Measurements from ENCODE around the gene PDGFRA.
"Not testable (repeated sequence)": the region's sequence is repeated elsewhere in the genome, so short reads cannot be mapped to it uniquely, and the experiment has no call there.

PDGFRA gene

GRCh38 chr4:54320826-54321685 lies 92.0 kb downstream of the PDGFRA start:
- no peaks in the 10 kb centered on the region for H3K9me3 Mint-ChIP-seq
- no peak overlapping the region for H3K27ac Mint-ChIP-seq
- no peak overlapping the region for H3K4me3 Mint-ChIP-seq
- H3K36me3 Mint-ChIP-seq, result no peaks in the 10 kb centered on the region
- no peaks in the 10 kb centered on the region for H3K4me1 Mint-ChIP-seq
- no peaks in the 10 kb centered on the region for H3K27me3 Mint-ChIP-seq

- H3K36me3 Mint-ChIP-seq, result no peaks in the 10 kb centered on the region
- H3K27ac Mint-ChIP-seq, result no peak overlapping the region
- H3K4me1 Mint-ChIP-seq, result no peaks in the 10 kb centered on the region
- no peaks in the 10 kb centered on the region for H3K27me3 Mint-ChIP-seq
- H3K4me3 Mint-ChIP-seq, result no peak overlapping the region
- no peaks in the 10 kb centered on the region for H3K9me3 Mint-ChIP-seq
Measured at GRCh38 chr4:54322818-54323417, 93.8 kb downstream of the PDGFRA start.

- Mint-ChIP-seq H3K27me3 (no peaks in the 10 kb centered on the region), H3K9me3 (no peaks in the 10 kb centered on the region), H3K4me3 (no peak overlapping the region), H3K36me3 (no peaks in the 10 kb centered on the region), H3K27ac (no peak overlapping the region), H3K4me1 (no peaks in the 10 kb centered on the region)
Measured at GRCh38 chr4:54330896-54331295, 101.8 kb downstream of the PDGFRA start.

- Mint-ChIP-seq H3K4me3 (no peak overlapping the region), H3K4me1 (no peaks in the 10 kb centered on the region), H3K9me3 (no peaks in the 10 kb centered on the region), H3K27ac (no peak overlapping the region), H3K27me3 (peaks cover 1% of the 10 kb centered on the region), H3K36me3 (no peaks in the 10 kb centered on the region)
Measured at GRCh38 chr4:54332542-54332941, 103.4 kb downstream of the PDGFRA start.

GRCh38 chr4:54333657-54334056 lies 104.6 kb downstream of the PDGFRA start:
- Mint-ChIP-seq H3K4me1 (no peaks in the 10 kb centered on the region), H3K4me3 (no peak overlapping the region), H3K9me3 (no peaks in the 10 kb centered on the region), H3K36me3 (no peaks in the 10 kb centered on the region), H3K27ac (no peak overlapping the region), H3K27me3 (peaks cover 1% of the 10 kb centered on the region)

- not testable (repeated sequence) for H3K27me3 Mint-ChIP-seq, H3K4me1 Mint-ChIP-seq, H3K36me3 Mint-ChIP-seq, H3K27ac Mint-ChIP-seq, H3K4me3 Mint-ChIP-seq, H3K9me3 Mint-ChIP-seq
Measured at GRCh38 chr4:54334769-54335168, 105.7 kb downstream of the PDGFRA start.

- Mint-ChIP-seq H3K36me3 (no peaks in the 10 kb centered on the region), H3K27ac (no peak overlapping the region), H3K4me1 (no peaks in the 10 kb centered on the region), H3K4me3 (no peak overlapping the region), H3K27me3 (peaks cover 1% of the 10 kb centered on the region), H3K9me3 (no peaks in the 10 kb centered on the region)
Measured at GRCh38 chr4:54337009-54337408, 107.9 kb downstream of the PDGFRA start.

- H3K36me3 Mint-ChIP-seq, H3K27ac Mint-ChIP-seq, H3K27me3 Mint-ChIP-seq, H3K4me1 Mint-ChIP-seq, H3K9me3 Mint-ChIP-seq, H3K4me3 Mint-ChIP-seq: not testable (repeated sequence)
Measured at GRCh38 chr4:54342067-54342466, 113.0 kb downstream of the PDGFRA start.

Data from activated naive CD4-positive, alpha-beta T cell treated with anti-CD3 and anti-CD28 coated beads, Interleukin-2, amount 50 U/mL, for 24 hours (primary cell).